Neural cell (in vitro differentiated cells): Measurements from ENCODE around the gene BZW1. TPM values are rescaled to one million over a fixed set of nuclear protein-coding genes. Genes with fewer than 3 reads are reported as not detected.
"Not testable (repeated sequence)": the region's sequence is repeated elsewhere in the genome, so short reads cannot be mapped to it uniquely, and the experiment has no call there.

Experiments used
- H2AFZ ChIP-seq: fragments of 200-600, 300-800 bp; sonication (generic), shearing (Covaris generic); 2 replicates; pipeline ENCODE4 v1.6.0; 2014; ENCODE audit warnings: low read depth, mild to moderate bottlenecking, antibody characterized with exemption, low read length, moderate library complexity
- H3F3A ChIP-seq: fragments of 200-600 bp; shearing (Covaris generic); 2 replicates; pipeline ENCODE4 v1.6.1; 2016; ENCODE audit warnings: mild to moderate bottlenecking, moderate library complexity, mixed read lengths, antibody characterized with exemption, low read length; ENCODE audit not compliant: insufficient read depth, poor library complexity, severe bottlenecking
- H3K27ac ChIP-seq: fragments of 200-600, 300-800 bp; sonication (generic), shearing (Covaris generic); 2 replicates; pipeline ENCODE4 v1.5.1; 2014; ENCODE audit warnings: mild to moderate bottlenecking, low read length, moderate library complexity
- H3K27me3 ChIP-seq: fragments of 300-800, 200-600 bp; sonication (generic), shearing (Covaris generic); 2 replicates; pipeline ENCODE4 v1.6.0; 2014; ENCODE audit warnings: mild to moderate bottlenecking, low read depth, low read length, moderate library complexity; ENCODE audit not compliant: insufficient read depth
- H3K36me3 ChIP-seq: fragments of 300-800, 200-600 bp; sonication (generic), shearing (Covaris generic); 2 replicates; pipeline ENCODE4 v1.5.1; 2014; ENCODE audit warnings: mild to moderate bottlenecking, antibody characterized with exemption, low read length, moderate library complexity; ENCODE audit not compliant: insufficient read depth
- H3K4me2 ChIP-seq: fragments of 300-800, 200-600 bp; sonication (generic), shearing (Covaris generic); 2 replicates; pipeline ENCODE4 v1.6.0; 2014; ENCODE audit warnings: mild to moderate bottlenecking, low read length
- H3K4me3 ChIP-seq: fragments of 300-800, 200-600 bp; sonication (generic), shearing (Covaris generic); 2 replicates; pipeline ENCODE4 v1.5.1; 2014; ENCODE audit warnings: mild to moderate bottlenecking, low read length, moderate library complexity
- H3K79me2 ChIP-seq: fragments of 200-600 bp; shearing (Covaris generic); replicated peaks from 2 replicates; pipeline ENCODE4 v1.6.0; 2014; ENCODE audit warnings: mild to moderate bottlenecking, low read length, moderate library complexity; ENCODE audit not compliant: insufficient read depth
- H3K9ac ChIP-seq: fragments of 300-800, 200-600 bp; sonication (generic), shearing (Covaris generic); 2 replicates; pipeline ENCODE4 v1.6.1; 2016; ENCODE audit warnings: mild to moderate bottlenecking, low read length, mixed read lengths
- H3K9me2 ChIP-seq: fragments of 200-600 bp; shearing (Covaris generic); 2 replicates; pipeline ENCODE4 v1.6.1; 2016; ENCODE audit warnings: mild to moderate bottlenecking, low read length, mixed read lengths; ENCODE audit not compliant: insufficient read depth
- H3K9me3 ChIP-seq: fragments of 200-600, 300-800 bp; sonication (generic), shearing (Covaris generic); 2 replicates; pipeline ENCODE4 v1.6.1; 2016; ENCODE audit warnings: mild to moderate bottlenecking, mixed run types, low read length, moderate library complexity, mixed read lengths
- H4K20me1 ChIP-seq: fragments of 200-600 bp; shearing (Covaris generic); 2 replicates; pipeline ENCODE4 v1.6.1; 2016; ENCODE audit warnings: mild to moderate bottlenecking, mixed run types; ENCODE audit not compliant: insufficient read depth
- EP300 ChIP-seq: fragments of 450-650 bp; conservative IDR thresholded peaks from 2 replicates; pipeline ENCODE4 v1.6.1; 2014; ENCODE audit warnings: antibody characterized with exemption, mild to moderate bottlenecking, moderate library complexity; ENCODE audit not compliant: poor library complexity, severe bottlenecking
- EZH2 ChIP-seq: fragments of 200-600, 300-800 bp; shearing (Covaris generic), sonication (generic); IDR thresholded peaks from 2 replicates; pipeline ENCODE4 v1.6.1; 2014; ENCODE audit warnings: antibody characterized with exemption, low read length, borderline replicate concordance, mild to moderate bottlenecking; ENCODE audit not compliant: insufficient read depth, poor library complexity, severe bottlenecking
- MXI1 ChIP-seq: fragments of 450-650 bp; conservative IDR thresholded peaks from 2 replicates; pipeline ENCODE4 v1.6.1; 2014; ENCODE audit warnings: antibody characterized with exemption, mild to moderate bottlenecking; ENCODE audit not compliant: poor library complexity, severe bottlenecking
- POLR2AphosphoS5 ChIP-seq: IDR thresholded peaks from 2 replicates; pipeline ENCODE4 v1.6.1; 2012
- RAD21 ChIP-seq: fragments of 450-650 bp; conservative IDR thresholded peaks from 2 replicates; pipeline ENCODE4 v1.6.1; 2014; ENCODE audit warnings: antibody characterized with exemption, mild to moderate bottlenecking, moderate library complexity
- SMC3 ChIP-seq: fragments of 450-650 bp; conservative IDR thresholded peaks from 2 replicates; pipeline ENCODE4 v1.6.1; 2014; ENCODE audit warnings: antibody characterized with exemption, mild to moderate bottlenecking, moderate library complexity; ENCODE audit not compliant: poor library complexity
- TAF1 ChIP-seq: IDR thresholded peaks from 2 replicates; pipeline ENCODE4 v1.6.1; 2012; ENCODE audit warnings: low read depth
- polyA plus RNA-seq: library from polyadenylated mRNA; depleted of rRNA; stranded (reverse); fragments of >200 nt; gene quantifications from 2 replicates; pipeline ENCODE4 v1.2.3, GENCODE V29; 2014
- TF ChIP-seq, protein P1 (sequence below): IDR thresholded peaks from 2 replicates; pipeline ENCODE4 v1.6.1; 2012; ENCODE audit warnings: borderline replicate concordance
- TF ChIP-seq, protein P2 (sequence below): fragments of 450-650 bp; IDR thresholded peaks from 2 replicates; pipeline ENCODE4 v1.5.1; 2014; ENCODE audit warnings: antibody characterized with exemption, mild to moderate bottlenecking, moderate library complexity; ENCODE audit not compliant: poor library complexity, severe bottlenecking

Gene BZW1
- polyA plus RNA-seq, 1 donor from 2014 or later, result 291 TPM

DNA sequence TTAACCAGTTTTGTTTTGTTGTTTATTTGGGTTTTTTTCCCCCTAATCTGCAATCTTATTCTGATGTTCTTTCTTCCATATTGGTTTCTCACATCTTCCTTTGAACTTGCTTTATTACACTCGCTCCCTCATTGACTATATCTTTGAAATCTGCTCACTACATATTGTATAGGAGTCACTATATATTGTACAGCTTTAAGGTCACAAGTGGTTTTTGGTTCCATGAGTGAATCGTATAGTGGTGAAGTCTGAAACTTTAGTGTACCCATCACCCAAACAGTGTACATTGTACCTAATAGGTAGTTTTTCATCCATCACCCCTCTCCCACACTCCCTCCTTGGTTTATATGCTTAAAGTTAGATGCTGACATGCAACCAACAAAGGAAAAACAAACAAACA, 11.3 kb upstream of the BZW1 start:
- TF ChIP-seq EZH2, result no peak
- no peak for TF ChIP-seq MXI1
- TF ChIP-seq POLR2AphosphoS5, result no peak
- no peaks in the 10 kb centered on the region for H3K79me2 ChIP-seq
- no peaks in the 10 kb centered on the region for H3K27me3 ChIP-seq
- no peaks in the 10 kb centered on the region for H3K9me3 ChIP-seq
- no peaks in the 10 kb centered on the region for H3K9me2 ChIP-seq
- H3F3A ChIP-seq, result no peaks in the 10 kb centered on the region
- H2AFZ ChIP-seq, result no peak overlapping the region
- no peak overlapping the region for H3K4me3 ChIP-seq
- no peaks in the 10 kb centered on the region for H4K20me1 ChIP-seq
- no peaks in the 10 kb centered on the region for H3K36me3 ChIP-seq
- no peak overlapping the region for H3K4me2 ChIP-seq
- H3K27ac ChIP-seq, result no peak overlapping the region
- H3K9ac ChIP-seq, result no peak overlapping the region

DNA sequence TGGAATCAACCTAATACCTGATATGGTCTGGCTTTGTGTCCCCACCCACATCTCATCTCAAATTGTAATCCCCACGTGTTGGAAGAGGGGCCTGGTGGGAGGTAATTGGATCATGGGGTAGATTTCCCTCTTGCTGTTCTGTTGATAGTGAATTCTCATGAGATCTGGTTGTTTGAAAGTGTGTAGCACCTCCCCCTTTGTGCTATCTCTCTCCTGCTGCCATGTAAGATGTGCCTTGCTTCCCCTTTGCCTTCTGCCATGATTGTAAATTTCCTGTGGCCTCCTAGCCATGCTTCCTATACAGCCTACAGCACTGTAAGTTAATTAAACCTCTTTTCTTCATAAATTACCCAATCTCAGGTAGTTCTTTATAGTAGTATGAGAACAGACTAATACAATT, 10.3 kb upstream of the BZW1 start:
- not testable (repeated sequence) for H3K79me2 ChIP-seq

DNA sequence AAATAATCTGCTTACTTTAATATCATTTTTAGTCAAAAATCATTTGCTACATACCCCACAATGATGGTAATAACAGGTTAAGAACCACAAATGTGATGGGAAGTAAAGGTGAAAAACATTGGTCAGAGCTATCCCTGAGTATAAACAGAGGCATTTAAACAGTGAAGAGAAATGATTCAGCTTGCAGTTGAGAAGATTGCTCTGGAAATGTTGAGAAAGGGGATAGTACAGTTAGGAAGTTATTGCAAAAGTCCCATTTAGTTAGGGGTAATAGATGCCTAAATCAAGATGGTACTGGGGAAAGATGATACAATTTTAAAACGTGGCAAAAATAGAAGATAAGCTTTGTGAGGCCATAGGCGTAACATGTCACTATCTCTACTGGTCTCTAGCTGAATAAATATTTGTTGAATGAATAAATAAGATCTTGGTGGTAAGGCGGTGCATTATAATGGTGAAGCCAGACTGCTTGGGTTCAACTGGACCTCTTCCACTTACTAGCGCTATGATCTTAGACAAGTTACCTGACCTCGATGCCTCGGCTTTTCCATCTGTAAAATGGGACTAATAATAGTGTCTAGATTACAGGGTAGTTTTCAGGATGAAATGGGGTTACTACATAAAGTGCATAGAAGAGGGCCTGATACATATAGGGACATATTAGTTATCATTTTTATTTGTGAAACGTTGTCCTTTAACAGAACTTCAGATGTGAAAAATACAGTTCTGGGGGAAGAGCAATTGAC, 2.0 kb upstream of the BZW1 start:
- Histone ChIP-seq H4K20me1 (peaks cover 13% of the 10 kb centered on the region), H3K27ac (no peak overlapping the region), H3K9ac (no peak overlapping the region), H3K9me3 (no peaks in the 10 kb centered on the region), H3K27me3 (no peaks in the 10 kb centered on the region), H3K4me3 (no peak overlapping the region), H3K9me2 (no peaks in the 10 kb centered on the region), H3K4me2 (no peak overlapping the region), H3F3A (no peaks in the 10 kb centered on the region), H2AFZ (no peak overlapping the region), H3K79me2 (peaks cover 23% of the 10 kb centered on the region), H3K36me3 (no peaks in the 10 kb centered on the region)
- TF ChIP-seq TAF1, result no peak
- no peak for TF ChIP-seq RAD21
- TF ChIP-seq EP300, result no peak
- TF ChIP-seq, protein P1, sequence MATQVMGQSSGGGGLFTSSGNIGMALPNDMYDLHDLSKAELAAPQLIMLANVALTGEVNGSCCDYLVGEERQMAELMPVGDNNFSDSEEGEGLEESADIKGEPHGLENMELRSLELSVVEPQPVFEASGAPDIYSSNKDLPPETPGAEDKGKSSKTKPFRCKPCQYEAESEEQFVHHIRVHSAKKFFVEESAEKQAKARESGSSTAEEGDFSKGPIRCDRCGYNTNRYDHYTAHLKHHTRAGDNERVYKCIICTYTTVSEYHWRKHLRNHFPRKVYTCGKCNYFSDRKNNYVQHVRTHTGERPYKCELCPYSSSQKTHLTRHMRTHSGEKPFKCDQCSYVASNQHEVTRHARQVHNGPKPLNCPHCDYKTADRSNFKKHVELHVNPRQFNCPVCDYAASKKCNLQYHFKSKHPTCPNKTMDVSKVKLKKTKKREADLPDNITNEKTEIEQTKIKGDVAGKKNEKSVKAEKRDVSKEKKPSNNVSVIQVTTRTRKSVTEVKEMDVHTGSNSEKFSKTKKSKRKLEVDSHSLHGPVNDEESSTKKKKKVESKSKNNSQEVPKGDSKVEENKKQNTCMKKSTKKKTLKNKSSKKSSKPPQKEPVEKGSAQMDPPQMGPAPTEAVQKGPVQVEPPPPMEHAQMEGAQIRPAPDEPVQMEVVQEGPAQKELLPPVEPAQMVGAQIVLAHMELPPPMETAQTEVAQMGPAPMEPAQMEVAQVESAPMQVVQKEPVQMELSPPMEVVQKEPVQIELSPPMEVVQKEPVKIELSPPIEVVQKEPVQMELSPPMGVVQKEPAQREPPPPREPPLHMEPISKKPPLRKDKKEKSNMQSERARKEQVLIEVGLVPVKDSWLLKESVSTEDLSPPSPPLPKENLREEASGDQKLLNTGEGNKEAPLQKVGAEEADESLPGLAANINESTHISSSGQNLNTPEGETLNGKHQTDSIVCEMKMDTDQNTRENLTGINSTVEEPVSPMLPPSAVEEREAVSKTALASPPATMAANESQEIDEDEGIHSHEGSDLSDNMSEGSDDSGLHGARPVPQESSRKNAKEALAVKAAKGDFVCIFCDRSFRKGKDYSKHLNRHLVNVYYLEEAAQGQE, result no peak
- TF ChIP-seq, protein P2, sequence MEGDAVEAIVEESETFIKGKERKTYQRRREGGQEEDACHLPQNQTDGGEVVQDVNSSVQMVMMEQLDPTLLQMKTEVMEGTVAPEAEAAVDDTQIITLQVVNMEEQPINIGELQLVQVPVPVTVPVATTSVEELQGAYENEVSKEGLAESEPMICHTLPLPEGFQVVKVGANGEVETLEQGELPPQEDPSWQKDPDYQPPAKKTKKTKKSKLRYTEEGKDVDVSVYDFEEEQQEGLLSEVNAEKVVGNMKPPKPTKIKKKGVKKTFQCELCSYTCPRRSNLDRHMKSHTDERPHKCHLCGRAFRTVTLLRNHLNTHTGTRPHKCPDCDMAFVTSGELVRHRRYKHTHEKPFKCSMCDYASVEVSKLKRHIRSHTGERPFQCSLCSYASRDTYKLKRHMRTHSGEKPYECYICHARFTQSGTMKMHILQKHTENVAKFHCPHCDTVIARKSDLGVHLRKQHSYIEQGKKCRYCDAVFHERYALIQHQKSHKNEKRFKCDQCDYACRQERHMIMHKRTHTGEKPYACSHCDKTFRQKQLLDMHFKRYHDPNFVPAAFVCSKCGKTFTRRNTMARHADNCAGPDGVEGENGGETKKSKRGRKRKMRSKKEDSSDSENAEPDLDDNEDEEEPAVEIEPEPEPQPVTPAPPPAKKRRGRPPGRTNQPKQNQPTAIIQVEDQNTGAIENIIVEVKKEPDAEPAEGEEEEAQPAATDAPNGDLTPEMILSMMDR, result no peak
- TF ChIP-seq EZH2, result no peak
- no peak for TF ChIP-seq POLR2AphosphoS5
- no peak for TF ChIP-seq SMC3
- TF ChIP-seq MXI1, result no peak

More for the DNA sequence above, 10.3 kb upstream of the BZW1 start:
- not testable (repeated sequence) for H3K27me3 ChIP-seq, H3K27ac ChIP-seq, H2AFZ ChIP-seq, H3K4me3 ChIP-seq, H3K9me2 ChIP-seq, H3K9ac ChIP-seq, H4K20me1 ChIP-seq, H3K9me3 ChIP-seq, H3K4me2 ChIP-seq, H3K36me3 ChIP-seq, H3F3A ChIP-seq
